ENCODE measurements around the gene TULP1. TPM values are rescaled to one million over a fixed set of nuclear protein-coding genes. Genes with fewer than 3 reads are reported as not detected.

The TULP1 gene
- total RNA-seq, 1 donor from 2014 or later = not detected

DNA sequence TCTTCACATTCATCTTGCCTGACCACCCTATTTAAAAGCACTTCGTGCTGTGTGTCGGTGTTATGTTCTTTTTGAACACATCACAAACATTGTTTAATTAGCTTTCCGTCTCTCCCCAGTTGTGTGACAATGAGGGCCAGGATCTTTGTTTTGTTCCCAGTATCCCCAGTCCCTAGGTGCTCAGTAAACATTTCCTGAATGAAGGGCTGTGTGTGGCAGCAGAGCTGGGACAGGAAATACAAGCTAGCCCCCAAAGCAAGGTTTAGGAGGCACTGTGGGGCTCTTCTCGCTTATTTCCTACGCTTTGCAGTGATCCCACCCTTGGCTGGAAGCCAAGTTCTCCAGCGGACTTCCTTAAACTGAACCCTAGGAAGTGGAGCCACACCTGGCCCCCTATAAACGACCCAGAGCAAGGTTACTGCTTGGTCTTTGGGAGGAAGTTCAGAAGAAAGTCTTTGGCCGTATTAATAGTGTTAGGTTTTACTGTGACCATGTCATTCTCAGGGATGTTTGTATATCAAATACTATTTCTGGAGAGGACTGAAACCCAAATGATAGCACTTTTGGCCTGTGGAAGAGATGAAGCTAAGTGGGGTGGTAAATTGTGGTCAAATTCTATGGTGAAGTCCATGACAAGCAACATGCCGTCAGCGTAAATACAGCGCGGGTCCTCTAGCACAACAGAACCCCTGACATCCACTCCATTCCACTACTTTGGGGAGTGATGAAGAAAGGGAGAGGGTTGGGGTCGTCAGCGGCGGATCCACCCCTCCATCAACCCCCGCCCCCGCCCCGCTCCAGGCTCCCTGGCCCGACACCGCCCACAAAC lies 61.1 kb downstream of the TULP1 start:
- no peak for DNase-seq (ENCODE audit: low read depth)
- Histone ChIP-seq H3K27me3 (ENCODE audit: insufficient read depth, low read length) (no peaks in the 10 kb centered on the region), H3K36me3 (ENCODE audit: insufficient read depth, low read length) (no peaks in the 10 kb centered on the region), H4K20me1 (ENCODE audit: insufficient read depth, low read length) (no peaks in the 10 kb centered on the region), H3K4me2 (ENCODE audit: low read length) (peak overlapping the region; percentile 94), H3K27ac (ENCODE audit: low read depth, low read length) (no peak overlapping the region), H3K4me3 (ENCODE audit: insufficient read depth, low read depth, low read length) (peak overlapping the region; percentile 46), H3K9me3 (ENCODE audit: insufficient read depth, low read depth, low read length) (no peaks in the 10 kb centered on the region), H3K79me2 (ENCODE audit: insufficient read depth, low read length) (no peaks in the 10 kb centered on the region), H2AFZ (ENCODE audit: low read depth, low read length) (peak overlapping the region; percentile 49), H3K9ac (ENCODE audit: low read length) (peak overlapping the region; percentile 9), H3K4me1 (ENCODE audit: insufficient read depth, low read length) (peaks cover 16% of the 10 kb centered on the region)
- H3K4me1 Mint-ChIP-seq (ENCODE audit: low read depth, unreplicated experiment) = peaks cover 10% of the 10 kb centered on the region
- peaks cover 15% of the 10 kb centered on the region for H3K27me3 Mint-ChIP-seq (ENCODE audit: low read depth, unreplicated experiment)
- no peaks in the 10 kb centered on the region for H3K9me3 Mint-ChIP-seq (ENCODE audit: unreplicated experiment)
- no peak for FAIRE-seq
- H3K36me3 Mint-ChIP-seq (ENCODE audit: low read depth, unreplicated experiment) = no peaks in the 10 kb centered on the region
- no peak overlapping the region for H3K27ac Mint-ChIP-seq (ENCODE audit: unreplicated experiment)
- TF ChIP-seq, protein P1, sequence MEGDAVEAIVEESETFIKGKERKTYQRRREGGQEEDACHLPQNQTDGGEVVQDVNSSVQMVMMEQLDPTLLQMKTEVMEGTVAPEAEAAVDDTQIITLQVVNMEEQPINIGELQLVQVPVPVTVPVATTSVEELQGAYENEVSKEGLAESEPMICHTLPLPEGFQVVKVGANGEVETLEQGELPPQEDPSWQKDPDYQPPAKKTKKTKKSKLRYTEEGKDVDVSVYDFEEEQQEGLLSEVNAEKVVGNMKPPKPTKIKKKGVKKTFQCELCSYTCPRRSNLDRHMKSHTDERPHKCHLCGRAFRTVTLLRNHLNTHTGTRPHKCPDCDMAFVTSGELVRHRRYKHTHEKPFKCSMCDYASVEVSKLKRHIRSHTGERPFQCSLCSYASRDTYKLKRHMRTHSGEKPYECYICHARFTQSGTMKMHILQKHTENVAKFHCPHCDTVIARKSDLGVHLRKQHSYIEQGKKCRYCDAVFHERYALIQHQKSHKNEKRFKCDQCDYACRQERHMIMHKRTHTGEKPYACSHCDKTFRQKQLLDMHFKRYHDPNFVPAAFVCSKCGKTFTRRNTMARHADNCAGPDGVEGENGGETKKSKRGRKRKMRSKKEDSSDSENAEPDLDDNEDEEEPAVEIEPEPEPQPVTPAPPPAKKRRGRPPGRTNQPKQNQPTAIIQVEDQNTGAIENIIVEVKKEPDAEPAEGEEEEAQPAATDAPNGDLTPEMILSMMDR (IDR thresholded peaks at IDR 0.05; ENCODE audit: insufficient read depth, low read depth, low read length) = no peak
- TF ChIP-seq EZH2 (IDR thresholded peaks at IDR 0.05; ENCODE audit: insufficient read depth, low read length) = no peak
- peak overlapping the region; percentile 74 for H3K4me3 Mint-ChIP-seq (ENCODE audit: unreplicated experiment)

GRCh38 chr6:35449287-35449881 lies 63.3 kb downstream of the TULP1 start:
- no peaks in the 10 kb centered on the region for H3K27me3 ChIP-seq (ENCODE audit: insufficient read depth, low read length)
- H3K27ac ChIP-seq (ENCODE audit: low read depth, low read length) = no peak overlapping the region
- H3K9ac ChIP-seq (ENCODE audit: low read length) = no peak overlapping the region
- no peaks in the 10 kb centered on the region for H3K36me3 Mint-ChIP-seq (ENCODE audit: low read depth, unreplicated experiment)
- H3K27ac Mint-ChIP-seq (ENCODE audit: unreplicated experiment) = no peak overlapping the region
- no peak overlapping the region for H2AFZ ChIP-seq (ENCODE audit: low read depth, low read length)
- peaks cover 5% of the 10 kb centered on the region for H3K4me1 Mint-ChIP-seq (ENCODE audit: low read depth, unreplicated experiment)
- H3K36me3 ChIP-seq (ENCODE audit: insufficient read depth, low read length) = no peaks in the 10 kb centered on the region
- peaks cover 18% of the 10 kb centered on the region for H3K27me3 Mint-ChIP-seq (ENCODE audit: low read depth, unreplicated experiment)
- TF ChIP-seq, protein P1 (IDR thresholded peaks at IDR 0.05; ENCODE audit: insufficient read depth, low read depth, low read length) = peak; percentile 70
- no peak for TF ChIP-seq EZH2 (IDR thresholded peaks at IDR 0.05; ENCODE audit: insufficient read depth, low read length)
- DNase-seq (ENCODE audit: low read depth) (peak; percentile 38), FAIRE-seq (no peak)
- H3K4me3 ChIP-seq (ENCODE audit: insufficient read depth, low read depth, low read length) = no peak overlapping the region
- H3K9me3 ChIP-seq (ENCODE audit: insufficient read depth, low read depth, low read length) = no peaks in the 10 kb centered on the region
- H3K79me2 ChIP-seq (ENCODE audit: insufficient read depth, low read length) = no peaks in the 10 kb centered on the region
- no peaks in the 10 kb centered on the region for H4K20me1 ChIP-seq (ENCODE audit: insufficient read depth, low read length)
- H3K4me1 ChIP-seq (ENCODE audit: insufficient read depth, low read length) = peaks cover 16% of the 10 kb centered on the region
- H3K9me3 Mint-ChIP-seq (ENCODE audit: unreplicated experiment) = no peaks in the 10 kb centered on the region
- no peak overlapping the region for H3K4me3 Mint-ChIP-seq (ENCODE audit: unreplicated experiment)
- H3K4me2 ChIP-seq (ENCODE audit: low read length) = no peak overlapping the region

Measured in astrocyte (in vitro differentiated cells and primary cell).